ENCODE measurements around the gene DNAJB11.

- TF ChIP-seq, protein P1, sequence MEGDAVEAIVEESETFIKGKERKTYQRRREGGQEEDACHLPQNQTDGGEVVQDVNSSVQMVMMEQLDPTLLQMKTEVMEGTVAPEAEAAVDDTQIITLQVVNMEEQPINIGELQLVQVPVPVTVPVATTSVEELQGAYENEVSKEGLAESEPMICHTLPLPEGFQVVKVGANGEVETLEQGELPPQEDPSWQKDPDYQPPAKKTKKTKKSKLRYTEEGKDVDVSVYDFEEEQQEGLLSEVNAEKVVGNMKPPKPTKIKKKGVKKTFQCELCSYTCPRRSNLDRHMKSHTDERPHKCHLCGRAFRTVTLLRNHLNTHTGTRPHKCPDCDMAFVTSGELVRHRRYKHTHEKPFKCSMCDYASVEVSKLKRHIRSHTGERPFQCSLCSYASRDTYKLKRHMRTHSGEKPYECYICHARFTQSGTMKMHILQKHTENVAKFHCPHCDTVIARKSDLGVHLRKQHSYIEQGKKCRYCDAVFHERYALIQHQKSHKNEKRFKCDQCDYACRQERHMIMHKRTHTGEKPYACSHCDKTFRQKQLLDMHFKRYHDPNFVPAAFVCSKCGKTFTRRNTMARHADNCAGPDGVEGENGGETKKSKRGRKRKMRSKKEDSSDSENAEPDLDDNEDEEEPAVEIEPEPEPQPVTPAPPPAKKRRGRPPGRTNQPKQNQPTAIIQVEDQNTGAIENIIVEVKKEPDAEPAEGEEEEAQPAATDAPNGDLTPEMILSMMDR (IDR thresholded peaks at IDR 0.05; ENCODE audit: insufficient read depth, low read depth, low read length): no peak
- no peak for TF ChIP-seq EZH2 (IDR thresholded peaks at IDR 0.05; ENCODE audit: insufficient read depth, low read length)
Measured at GRCh38 chr3:186567072-186567921, 3.2 kb upstream of the DNAJB11 start, which contains the start of gene TBCCD1.

Data from astrocyte (in vitro differentiated cells and primary cell).